HG02981 (cell line): Measurements from ENCODE around the gene DCTD.
"Not testable (repeated sequence)": the region's sequence is repeated elsewhere in the genome, so short reads cannot be mapped to it uniquely, and the experiment has no call there.

Source experiments
- ATAC-seq: cut with Tn5 transposase; IDR thresholded peaks from one replicate; pipeline ENCODE4 v1.9.1; 2021; ENCODE audit warnings: mild to moderate bottlenecking, moderate library complexity; ENCODE audit not compliant: unreplicated experiment

Gene DCTD

GRCh38 chr4:182922501-182923284 is 5.5 kb upstream of the DCTD start:
- ATAC-seq = no peak

GRCh38 chr4:182921608-182922007 is 4.4 kb upstream of the DCTD start:
- ATAC-seq = no peak

DNA sequence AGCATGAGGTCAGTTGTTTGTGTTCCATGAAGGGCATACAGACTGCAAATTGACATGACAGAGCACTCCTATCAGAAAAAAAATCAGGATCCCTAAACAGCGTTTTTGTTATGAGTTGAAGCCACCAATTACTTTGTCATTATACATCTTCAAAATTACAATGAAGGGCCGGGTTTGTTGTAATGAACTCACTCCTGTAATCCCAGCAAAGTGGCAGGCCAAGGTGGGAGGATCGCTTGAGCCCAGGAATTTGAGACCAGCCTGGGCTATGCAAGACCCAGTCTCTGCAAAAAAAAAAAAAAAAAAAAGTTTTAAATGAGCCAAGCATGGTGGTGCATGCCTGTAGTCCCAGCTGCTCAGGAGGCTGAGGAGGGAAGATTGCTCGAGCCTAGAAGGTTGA is 3.5 kb upstream of the DCTD start:
- no peak for ATAC-seq

DNA sequence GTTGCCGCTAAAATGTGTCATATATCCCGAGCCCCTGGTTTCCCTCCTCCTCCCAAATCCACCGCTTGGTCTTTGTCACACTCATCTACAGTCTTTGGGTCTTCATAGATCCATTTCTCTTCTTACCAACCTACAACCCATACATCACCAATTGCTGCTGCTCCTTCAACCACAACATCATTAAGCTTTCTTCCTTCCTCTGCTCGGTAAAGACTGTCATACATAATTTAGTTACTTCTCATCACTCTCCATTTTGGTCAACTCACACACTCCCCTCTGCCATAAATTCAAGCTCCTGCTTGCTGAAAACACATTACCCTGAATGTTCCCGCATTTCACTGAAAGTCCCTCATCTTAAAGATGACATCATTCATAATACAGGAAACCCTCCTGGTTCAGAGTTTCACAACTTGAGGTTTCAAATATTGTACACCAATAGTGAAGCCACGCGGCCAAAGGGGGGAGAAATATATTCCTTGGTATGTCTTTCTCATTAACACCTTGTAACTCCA is 1.7 kb upstream of the DCTD start:
- ATAC-seq = peak; percentile 28

- ATAC-seq = peak; percentile 15
Observed at GRCh38 chr4:182918044-182918607, 940 bp upstream of the DCTD start.

DNA sequence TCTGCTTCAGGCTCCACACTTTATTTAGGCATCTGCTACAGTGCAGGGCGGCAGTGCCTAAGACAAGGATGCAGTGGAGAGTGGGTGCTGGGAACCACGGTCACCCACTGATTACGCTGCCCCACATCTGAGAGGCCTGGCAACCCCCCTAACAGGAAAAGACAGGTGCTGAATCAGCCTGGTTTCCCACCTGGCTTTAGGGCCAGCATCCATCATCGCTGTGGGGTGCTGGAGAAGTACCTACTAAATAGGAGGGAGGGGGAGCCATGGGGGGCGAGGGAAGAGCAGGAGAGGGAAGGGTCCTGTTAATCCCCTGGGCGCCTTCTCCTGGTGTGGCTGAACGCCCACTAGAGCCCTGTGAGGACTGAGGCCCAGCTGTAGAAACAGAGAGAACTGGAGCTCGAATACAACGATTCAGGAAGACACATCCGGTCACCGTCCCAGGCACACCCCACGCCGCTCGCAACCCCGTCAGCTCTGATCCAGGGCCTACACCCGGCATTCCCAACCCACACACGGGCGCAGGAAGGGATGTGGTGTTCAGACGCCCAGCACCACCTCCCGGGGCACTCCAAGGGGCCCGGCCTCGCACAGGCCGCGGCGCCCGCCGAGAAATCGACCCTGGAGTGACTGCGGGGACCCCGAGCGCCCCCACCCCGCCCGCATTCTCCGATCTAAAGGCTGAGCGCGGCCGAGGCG is 554 bp downstream of the DCTD start:
- peak; percentile 18 for ATAC-seq

- ATAC-seq = no peak
Observed at GRCh38 chr4:182914357-182914756, 2.8 kb downstream of the DCTD start.

DNA sequence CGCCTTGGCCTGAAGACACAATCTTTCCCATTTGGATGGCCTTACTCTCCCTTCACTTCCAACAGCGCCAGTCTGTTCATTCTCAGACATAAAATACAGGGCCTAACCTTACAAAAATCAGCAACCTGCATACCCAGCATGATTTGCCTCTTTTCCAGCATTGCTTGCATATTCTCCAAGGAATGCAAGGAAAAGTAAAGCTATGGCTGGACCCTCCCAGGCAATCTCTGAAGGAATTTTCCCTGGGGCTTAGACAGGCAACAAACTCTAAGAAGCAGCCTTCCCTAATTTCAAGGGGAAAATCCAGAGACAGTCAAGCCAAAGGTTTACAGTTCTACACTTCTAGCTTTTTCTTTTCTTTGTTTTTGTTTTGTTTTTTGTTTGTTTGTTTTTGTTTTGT is 3.6 kb downstream of the DCTD start:
- no peak for ATAC-seq

DNA sequence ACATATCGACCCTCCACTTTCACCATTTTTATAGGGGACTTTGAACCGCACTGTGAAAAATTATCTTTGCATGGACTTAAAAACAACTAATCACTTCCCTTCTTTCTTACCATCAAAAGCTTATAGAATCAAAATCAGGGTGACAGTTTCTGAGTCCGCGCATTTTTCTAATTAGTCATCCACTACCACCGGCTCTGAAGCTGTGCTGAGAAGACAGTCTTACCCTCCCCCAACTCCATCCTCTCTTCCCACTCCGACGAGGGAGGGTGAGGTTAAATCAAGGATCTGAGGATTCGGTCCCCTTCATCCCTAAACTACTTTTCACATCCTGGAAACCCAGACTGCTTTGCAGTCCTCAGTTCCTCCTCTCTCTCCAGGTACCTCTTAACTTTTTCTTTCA is 4.2 kb downstream of the DCTD start:
- ATAC-seq = no peak

DNA sequence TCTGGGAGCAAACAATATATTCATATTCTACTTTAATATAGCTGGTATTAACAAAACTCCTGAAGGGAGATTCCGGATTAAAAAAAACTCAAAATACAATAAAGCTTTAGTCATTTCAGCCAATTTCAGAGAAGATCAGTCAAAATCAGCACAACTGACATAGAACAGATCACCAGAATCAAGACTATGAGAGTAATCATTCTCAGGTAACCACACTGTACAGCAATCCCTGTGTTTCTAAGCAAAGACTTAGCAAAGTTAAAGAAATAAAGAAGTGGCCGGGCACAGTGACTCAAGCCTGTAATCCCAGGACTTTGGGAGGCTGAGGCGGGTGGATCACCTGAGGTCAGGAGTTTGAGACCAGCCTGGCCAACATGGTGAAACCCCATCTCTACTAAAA is 9.1 kb downstream of the DCTD start:
- no peak for ATAC-seq

DNA sequence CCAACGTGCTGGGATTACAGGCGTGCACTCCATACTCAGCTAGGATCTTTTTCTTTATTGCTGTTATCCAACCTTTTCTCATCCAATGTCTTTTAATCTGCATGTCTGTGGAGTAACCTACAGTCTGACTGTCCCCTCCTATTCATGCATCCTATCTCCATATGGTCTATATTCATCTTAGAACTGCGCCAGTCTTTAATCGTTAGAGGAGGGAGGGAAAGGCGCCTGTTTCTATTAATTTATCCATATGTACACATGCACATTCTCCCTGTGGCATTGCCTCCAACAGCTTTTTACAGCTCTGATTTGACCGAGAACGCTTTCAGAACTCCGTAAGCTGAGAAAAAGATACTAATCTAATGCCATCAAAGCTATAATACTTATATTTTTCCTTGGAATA is 9.8 kb downstream of the DCTD start:
- no peak for ATAC-seq

- no peak for ATAC-seq
Observed at GRCh38 chr4:182906786-182907185, 10.4 kb downstream of the DCTD start.

- no peak for ATAC-seq
Observed at GRCh38 chr4:182905038-182905437, 12.1 kb downstream of the DCTD start.

GRCh38 chr4:182904211-182904761 is 12.9 kb downstream of the DCTD start:
- ATAC-seq = no peak

GRCh38 chr4:182903013-182903412 is 14.2 kb downstream of the DCTD start:
- no peak for ATAC-seq

DNA sequence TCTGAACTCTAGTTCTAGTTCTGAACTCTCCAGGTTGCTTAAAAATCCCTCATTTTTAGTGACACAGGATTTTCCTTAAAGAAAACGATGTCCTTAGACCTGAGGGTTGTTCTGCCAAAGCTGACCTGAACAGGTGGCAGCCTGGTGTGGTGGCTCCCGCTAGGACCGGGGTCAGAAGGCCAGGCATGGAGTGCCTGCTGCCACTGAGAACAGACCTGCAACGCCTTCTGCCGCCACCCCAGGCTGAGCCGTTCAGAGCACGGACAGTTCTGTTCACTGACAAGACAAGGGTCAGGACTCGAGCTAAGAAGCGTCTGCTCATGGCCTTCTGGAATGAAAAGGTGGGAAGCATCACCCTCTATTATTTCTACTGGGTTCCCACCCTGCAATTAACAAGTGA is 15.8 kb downstream of the DCTD start:
- ATAC-seq = no peak

DNA sequence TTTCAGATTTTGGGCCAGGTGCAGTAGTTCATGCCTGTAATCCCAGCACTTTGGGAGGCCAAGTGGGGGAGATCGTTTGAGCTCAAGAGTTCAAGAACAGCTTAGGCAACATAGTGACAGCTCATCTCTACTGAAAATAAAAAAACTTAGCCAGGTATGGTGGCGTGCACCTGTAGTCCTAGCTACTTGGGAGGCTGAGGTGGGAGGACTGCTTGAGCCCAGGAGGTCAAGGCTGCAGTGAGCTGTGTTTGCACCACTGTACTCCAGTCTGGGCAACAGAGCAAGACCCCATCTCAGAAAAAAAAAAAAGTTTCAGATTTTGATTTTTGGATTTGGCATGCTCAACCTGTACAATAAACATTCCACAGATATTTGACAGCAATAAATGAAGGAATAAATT is 17.2 kb downstream of the DCTD start:
- ATAC-seq = not testable (repeated sequence)

DNA sequence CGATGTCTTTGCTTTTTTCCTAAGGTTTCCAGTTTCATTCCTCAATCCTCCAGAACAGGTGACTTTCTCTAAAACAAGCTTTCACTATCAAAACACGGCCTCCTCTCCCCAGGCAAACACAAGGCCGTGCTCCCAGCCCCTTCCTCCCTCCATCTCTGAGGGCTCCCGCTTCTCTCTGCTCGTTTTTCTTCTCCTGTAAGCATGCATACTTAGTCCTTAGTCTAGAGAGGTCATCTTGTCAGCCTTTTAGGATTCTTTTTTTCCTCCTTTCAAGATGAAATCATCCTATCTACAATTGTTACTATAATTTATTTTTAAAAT is 18.7 kb downstream of the DCTD start:
- no peak for ATAC-seq

- no peak for ATAC-seq
Observed at GRCh38 chr4:182897601-182898478, 19.3 kb downstream of the DCTD start.

DNA sequence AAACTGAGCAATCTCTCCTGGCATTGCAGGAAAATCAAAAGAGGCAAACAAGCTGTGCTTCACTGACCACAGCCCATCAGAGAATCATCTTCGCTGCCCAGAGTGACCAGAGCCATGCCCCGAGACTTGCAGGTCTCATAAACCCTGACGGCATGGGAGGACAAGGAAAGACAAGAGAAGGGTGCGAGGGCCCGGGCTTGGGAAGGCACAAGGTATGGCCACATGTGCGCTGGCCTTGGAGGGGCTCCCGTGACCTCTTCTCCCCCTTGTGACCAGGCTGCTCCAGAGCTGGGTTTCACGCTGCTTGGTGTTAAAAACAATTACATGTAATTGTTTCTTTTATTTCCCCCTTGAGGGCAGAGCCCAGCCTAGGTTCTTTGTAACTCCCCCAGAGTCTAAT is 20.8 kb downstream of the DCTD start:
- no peak for ATAC-seq

DNA sequence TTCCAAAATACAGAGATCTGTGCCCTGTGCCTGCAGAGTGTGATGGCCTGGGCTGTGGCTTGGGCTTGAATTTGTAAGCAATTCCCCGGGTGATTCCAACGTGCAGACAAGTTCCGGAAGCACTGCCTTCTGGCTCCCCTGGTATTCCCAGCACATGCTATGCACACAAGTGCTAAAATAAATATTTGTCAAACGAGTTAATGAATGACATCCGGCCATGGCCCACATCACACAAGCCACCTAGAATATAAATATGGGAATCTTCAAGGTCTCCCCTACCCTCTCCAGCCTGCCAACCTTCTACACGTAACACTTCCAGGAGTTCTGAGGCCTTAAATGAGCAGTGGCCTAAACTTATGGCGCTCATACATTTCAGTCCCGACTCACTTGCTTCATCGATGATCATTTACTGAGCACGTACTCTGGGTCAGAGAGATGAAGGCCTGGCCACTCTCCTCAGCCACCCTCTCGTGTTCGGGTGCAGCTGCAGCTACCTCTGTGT is 21.3 kb downstream of the DCTD start:
- ATAC-seq = no peak
